ENCODE results near the gene B3GALT5. TPM values are rescaled to one million over a fixed set of nuclear protein-coding genes. Genes with fewer than 3 reads are reported as not detected.
A peak's percentile ranks its signal among the peaks of the same experiment; 100 is the strongest.

Gene B3GALT5
- total RNA-seq, 4 donors from 2014 or later: 0.13 to 1.3 (median 0.77) TPM

- Histone ChIP-seq H3K36me3 (no peaks in the 10 kb centered on the region), H3K9me3 (no peaks in the 10 kb centered on the region), H3K27ac (peak overlapping the region in 2 of 4 donors; percentile 17 to 56), H3K4me3 (peak overlapping the region in 1 of 2 donors; percentile 48), H3K27me3 (peaks cover 52% of the 10 kb centered on the region), H3K4me1 (peaks cover 0 to 15% (median 3%) of the 10 kb centered on the region in 3 donors)
- ATAC-seq: no peak
- WGBS, 2 donors (ENCODE audit: low coverage in 1 of 2): 10 to 26% methylated on average over 13 to 19 of the region's 47 CpGs
- no peak for TF ChIP-seq POLR2A (IDR thresholded peaks at IDR 0.05)
- TF ChIP-seq POLR2AphosphoS5 (IDR thresholded peaks at IDR 0.05): no peak
Observed at GRCh38 chr21:39613041-39613934, 548 bp downstream of the B3GALT5 start.

GRCh38 chr21:39616211-39616772 is 3.6 kb downstream of the B3GALT5 start:
- Histone ChIP-seq H3K9me3 (no peaks in the 10 kb centered on the region), H3K27ac (no peak overlapping the region), H3K4me3 (no peak overlapping the region), H3K36me3 (no peaks in the 10 kb centered on the region), H3K4me1 (peaks cover 0 to 15% (median 3%) of the 10 kb centered on the region in 3 donors), H3K27me3 (peaks cover 40% of the 10 kb centered on the region)
- ATAC-seq: no peak
- WGBS, 2 donors (ENCODE audit: low coverage in 1 of 2): 35 to 55% methylated on average over 4 to 5 of the region's 5 CpGs
- TF ChIP-seq POLR2A (IDR thresholded peaks at IDR 0.05): no peak
- TF ChIP-seq POLR2AphosphoS5 (IDR thresholded peaks at IDR 0.05): no peak
- TF ChIP-seq CTCF (IDR thresholded peaks at IDR 0.05): no peak
- no peak for TF ChIP-seq EP300 (IDR thresholded peaks at IDR 0.05)

- Histone ChIP-seq H3K27me3 (no peaks in the 10 kb centered on the region), H3K36me3 (no peaks in the 10 kb centered on the region), H3K4me1 (no peaks in the 10 kb centered on the region), H3K27ac (no peak overlapping the region), H3K9me3 (peaks cover 0 to 12% (median 0%) of the 10 kb centered on the region in 3 donors), H3K4me3 (no peak overlapping the region)
- TF ChIP-seq CTCF (IDR thresholded peaks at IDR 0.05) (no peak), POLR2A (IDR thresholded peaks at IDR 0.05) (no peak), EP300 (IDR thresholded peaks at IDR 0.05) (no peak), POLR2AphosphoS5 (IDR thresholded peaks at IDR 0.05) (no peak)
- ATAC-seq: no peak
Observed at GRCh38 chr21:39620856-39621255, 8.1 kb downstream of the B3GALT5 start.

DNA sequence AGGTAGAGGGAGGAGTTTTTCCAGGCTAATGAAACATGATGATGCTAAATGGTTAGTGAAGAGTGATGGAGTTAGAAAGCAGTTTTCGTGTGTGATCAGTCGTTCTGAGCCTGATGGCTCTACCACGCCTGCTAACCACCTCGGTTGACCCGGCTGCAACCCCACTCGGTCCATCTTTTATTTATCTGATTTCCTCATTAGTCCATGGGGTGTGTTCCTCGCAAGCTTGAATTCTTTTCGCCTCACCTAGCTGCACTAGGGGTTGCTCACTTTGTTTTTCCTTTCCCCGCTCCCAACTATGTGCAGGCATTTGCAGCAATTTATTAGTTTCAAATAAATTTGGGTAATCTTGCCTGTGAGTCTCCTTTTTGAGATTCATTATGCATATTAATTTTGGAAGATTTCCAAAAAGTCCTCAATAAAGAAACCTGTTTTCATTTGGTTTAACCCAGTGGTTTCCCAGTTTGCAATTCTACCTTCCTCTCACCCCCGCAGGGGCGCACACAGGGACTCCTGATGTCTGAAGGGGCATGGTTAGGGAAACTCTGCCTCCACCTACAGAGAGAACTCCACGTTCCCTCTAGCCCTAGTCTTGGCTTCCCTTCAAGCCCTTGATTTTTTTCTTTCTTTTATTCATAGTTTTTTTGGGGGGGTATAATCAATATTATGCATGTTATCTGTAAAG is 12.6 kb downstream of the B3GALT5 start:
- no peak for ATAC-seq
- no peak for TF ChIP-seq CTCF (IDR thresholded peaks at IDR 0.05)
- H3K9me3 ChIP-seq: peaks cover 0 to 12% (median 0%) of the 10 kb centered on the region in 3 donors
- no peak overlapping the region for H3K4me3 ChIP-seq
- no peaks in the 10 kb centered on the region for H3K4me1 ChIP-seq
- H3K36me3 ChIP-seq: no peaks in the 10 kb centered on the region
- peaks cover 13% of the 10 kb centered on the region for H3K27me3 ChIP-seq
- WGBS, 2 donors (ENCODE audit: low coverage in 1 of 2): 70 to 84% methylated on average over 12 of the region's 12 CpGs
- H3K27ac ChIP-seq: no peak overlapping the region

GRCh38 chr21:39628385-39628784 is 15.6 kb downstream of the B3GALT5 start:
- no peak overlapping the region for H3K4me3 ChIP-seq
- WGBS, 2 donors (ENCODE audit: low coverage in 1 of 2): 79 to 80% methylated on average over 8 of the region's 8 CpGs
- H3K4me1 ChIP-seq: no peaks in the 10 kb centered on the region
- TF ChIP-seq EP300 (IDR thresholded peaks at IDR 0.05): no peak
- no peak for TF ChIP-seq CTCF (IDR thresholded peaks at IDR 0.05)
- no peak for TF ChIP-seq POLR2AphosphoS5 (IDR thresholded peaks at IDR 0.05)
- TF ChIP-seq POLR2A (IDR thresholded peaks at IDR 0.05): no peak
- H3K9me3 ChIP-seq: peaks cover 0 to 11% (median 0%) of the 10 kb centered on the region in 3 donors
- no peak overlapping the region for H3K27ac ChIP-seq
- ATAC-seq: no peak
- peaks cover 13% of the 10 kb centered on the region for H3K27me3 ChIP-seq
- H3K36me3 ChIP-seq: no peaks in the 10 kb centered on the region

Data from gastroesophageal sphincter (tissue), 4 donors.